Measurements from ENCODE around the gene INSRR.

The INSRR gene

GRCh38 chr1:156858959-156859522 is at the start of gene INSRR:
TSS of gene INSRR (minus strand) at chr1:156859117. CDS start at chr1:156858621, 496 bp downstream.
- H3K4me3 ChIP-seq (ENCODE audit: low read depth, low read length): peak within 1 kb of the TSS; percentile 33
- in situ Hi-C loops (cut with HindIII; ENCODE audit: low sequenced_read_pairs): loop anchor here (5.0 kb wide), 1 partner anchor 142 kb away; no protein-coding TSS in a partner anchor
- no peak for DNase-seq (ENCODE audit: low read depth)
- TF ChIP-seq CTCF (IDR thresholded peaks at IDR 0.05; ENCODE audit: low read depth, low read length, missing control alignments): no peak

GRCh38 chr1:156908541-156908940 is 49.6 kb upstream of the INSRR start:
- in situ Hi-C loops (cut with HindIII; ENCODE audit: low sequenced_read_pairs): no loop called here
- DNase-seq (ENCODE audit: low read depth): no peak
- no peak overlapping the region for H3K4me3 ChIP-seq (ENCODE audit: low read depth, low read length)
- no peak for TF ChIP-seq CTCF (IDR thresholded peaks at IDR 0.05; ENCODE audit: low read depth, low read length, missing control alignments)

- TF ChIP-seq CTCF (IDR thresholded peaks at IDR 0.05; ENCODE audit: low read depth, low read length, missing control alignments): no peak
- no peak overlapping the region for H3K4me3 ChIP-seq (ENCODE audit: low read depth, low read length)
- in situ Hi-C loops (cut with HindIII; ENCODE audit: low sequenced_read_pairs): no loop called here
- no peak for DNase-seq (ENCODE audit: low read depth)
Observed at GRCh38 chr1:156906206-156906906, 47.4 kb upstream of the INSRR start.

- no peak for DNase-seq (ENCODE audit: low read depth)
- TF ChIP-seq CTCF (IDR thresholded peaks at IDR 0.05; ENCODE audit: low read depth, low read length, missing control alignments): no peak
- H3K4me3 ChIP-seq (ENCODE audit: low read depth, low read length): no peak overlapping the region
- in situ Hi-C loops (cut with HindIII; ENCODE audit: low sequenced_read_pairs): no loop called here
Observed at GRCh38 chr1:156905651-156906050, 46.7 kb upstream of the INSRR start.

GRCh38 chr1:156905176-156905575 is 46.3 kb upstream of the INSRR start:
- H3K4me3 ChIP-seq (ENCODE audit: low read depth, low read length): no peak overlapping the region
- DNase-seq (ENCODE audit: low read depth): no peak
- no peak for TF ChIP-seq CTCF (IDR thresholded peaks at IDR 0.05; ENCODE audit: low read depth, low read length, missing control alignments)
- in situ Hi-C loops (cut with HindIII; ENCODE audit: low sequenced_read_pairs): no loop called here

- DNase-seq (ENCODE audit: low read depth): no peak
- TF ChIP-seq CTCF (IDR thresholded peaks at IDR 0.05; ENCODE audit: low read depth, low read length, missing control alignments): no peak
- H3K4me3 ChIP-seq (ENCODE audit: low read depth, low read length): no peak overlapping the region
- in situ Hi-C loops (cut with HindIII; ENCODE audit: low sequenced_read_pairs): no loop called here
Observed at GRCh38 chr1:156904187-156904959, 45.5 kb upstream of the INSRR start.
